A204.1 (cell line): ENCODE data around the gene TRA2A.
"Not testable (repeated sequence)": the region's sequence is repeated elsewhere in the genome, so short reads cannot be mapped to it uniquely, and the experiment has no call there.

Experiments
- FAIRE-seq: peaks from 2 replicates; lab custom pipeline; 2012; peaks lifted over from hg19 to GRCh38; lab: Jason Lieb, UNC

The TRA2A gene

DNA sequence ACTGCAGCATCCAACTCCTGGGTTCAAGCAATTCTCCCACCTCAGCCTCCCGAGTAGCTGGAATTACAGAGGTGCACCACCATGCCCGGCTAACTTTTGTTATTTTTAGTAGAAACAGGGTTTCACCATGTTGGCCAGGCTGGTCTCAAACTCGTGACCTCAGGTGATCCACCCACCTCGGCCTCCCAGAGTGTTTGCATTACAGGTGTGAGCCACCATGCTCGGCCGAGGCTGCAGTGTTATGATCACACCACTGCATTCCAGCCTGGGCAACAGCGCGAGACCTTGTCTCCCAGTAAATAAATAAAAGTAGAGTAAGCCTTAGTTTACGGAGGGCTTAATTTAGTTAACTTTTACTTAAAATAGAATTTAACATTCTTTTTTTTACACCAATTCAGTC, 37.8 kb downstream of the TRA2A start:
- FAIRE-seq = no peak

DNA sequence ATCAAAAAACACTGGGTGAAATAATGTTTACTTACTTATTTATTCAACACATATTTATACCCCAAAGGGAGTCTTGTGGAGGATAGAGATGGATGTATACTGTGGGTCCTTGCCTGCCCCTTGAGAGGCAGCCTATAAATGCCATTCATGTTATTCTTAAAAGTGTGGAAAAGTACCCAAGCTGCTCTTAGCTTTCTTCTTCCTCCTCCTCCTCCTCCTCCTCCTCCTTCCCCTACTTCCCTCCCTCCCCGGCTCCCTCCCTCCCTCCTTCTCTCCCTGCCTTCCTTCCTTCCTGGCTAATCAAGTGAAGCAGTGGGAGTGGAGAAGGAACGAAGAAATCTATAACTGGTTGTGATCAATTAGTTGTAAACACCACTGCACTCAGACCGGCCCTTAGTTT, 40.3 kb downstream of the TRA2A start:
- FAIRE-seq = no peak

DNA sequence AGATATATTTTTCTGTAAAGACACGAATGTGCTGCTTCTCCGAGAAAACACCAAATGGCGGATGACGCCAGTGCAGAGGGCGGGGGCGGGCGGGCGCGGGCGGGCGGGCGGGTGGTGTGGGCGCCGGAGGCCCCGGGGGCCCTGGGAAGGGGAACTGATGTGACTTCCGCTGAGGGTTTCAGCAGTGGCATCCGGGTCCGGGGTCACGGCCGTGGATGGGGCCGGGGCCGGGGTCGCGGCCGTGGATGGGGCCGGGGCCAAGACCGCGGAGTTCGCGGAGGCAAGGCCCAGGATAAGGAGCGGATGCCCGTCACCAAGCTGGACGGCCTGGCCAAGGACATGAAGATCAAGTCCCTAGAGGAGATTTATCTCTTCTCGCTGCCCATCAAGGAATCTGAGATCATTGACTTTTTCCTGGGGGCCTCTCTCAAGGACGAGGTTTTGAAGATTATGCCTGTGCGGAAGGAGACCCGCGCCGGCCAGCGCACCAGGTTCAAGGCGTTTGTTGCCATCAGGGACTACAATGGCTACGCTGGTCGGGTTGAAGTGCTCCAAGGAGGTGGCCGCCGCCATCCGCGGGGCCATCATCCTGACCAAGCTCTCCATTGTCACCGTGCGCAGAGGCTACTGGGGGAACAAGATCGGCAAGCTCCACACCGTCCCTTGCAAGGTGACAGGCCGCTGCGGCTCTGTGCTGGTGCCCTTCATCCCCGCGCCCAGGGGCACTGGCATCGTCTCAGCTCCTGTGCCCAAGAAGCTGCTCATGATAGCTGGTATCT, 41.2 kb downstream of the TRA2A start:
- FAIRE-seq = no peak

DNA sequence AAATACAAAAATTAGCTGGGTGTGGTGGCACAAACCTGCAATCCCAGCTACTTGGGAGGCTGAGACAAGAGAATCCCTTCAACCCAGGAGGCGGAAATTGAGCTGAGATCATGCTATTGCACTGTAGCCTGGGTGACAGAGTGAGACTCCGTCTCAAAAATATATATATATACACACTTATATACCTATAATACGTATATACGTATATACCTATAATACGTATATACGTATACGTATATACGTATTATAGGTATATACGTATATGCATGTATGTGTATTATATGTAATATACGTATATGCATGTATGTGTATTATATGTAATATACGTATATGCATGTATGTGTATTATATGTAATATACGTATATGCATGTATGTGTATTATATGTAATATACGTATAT, 43.1 kb downstream of the TRA2A start:
- FAIRE-seq = not testable (repeated sequence)

GRCh38 chr7:23487670-23488069, 44.1 kb downstream of the TRA2A start:
- FAIRE-seq = no peak

DNA sequence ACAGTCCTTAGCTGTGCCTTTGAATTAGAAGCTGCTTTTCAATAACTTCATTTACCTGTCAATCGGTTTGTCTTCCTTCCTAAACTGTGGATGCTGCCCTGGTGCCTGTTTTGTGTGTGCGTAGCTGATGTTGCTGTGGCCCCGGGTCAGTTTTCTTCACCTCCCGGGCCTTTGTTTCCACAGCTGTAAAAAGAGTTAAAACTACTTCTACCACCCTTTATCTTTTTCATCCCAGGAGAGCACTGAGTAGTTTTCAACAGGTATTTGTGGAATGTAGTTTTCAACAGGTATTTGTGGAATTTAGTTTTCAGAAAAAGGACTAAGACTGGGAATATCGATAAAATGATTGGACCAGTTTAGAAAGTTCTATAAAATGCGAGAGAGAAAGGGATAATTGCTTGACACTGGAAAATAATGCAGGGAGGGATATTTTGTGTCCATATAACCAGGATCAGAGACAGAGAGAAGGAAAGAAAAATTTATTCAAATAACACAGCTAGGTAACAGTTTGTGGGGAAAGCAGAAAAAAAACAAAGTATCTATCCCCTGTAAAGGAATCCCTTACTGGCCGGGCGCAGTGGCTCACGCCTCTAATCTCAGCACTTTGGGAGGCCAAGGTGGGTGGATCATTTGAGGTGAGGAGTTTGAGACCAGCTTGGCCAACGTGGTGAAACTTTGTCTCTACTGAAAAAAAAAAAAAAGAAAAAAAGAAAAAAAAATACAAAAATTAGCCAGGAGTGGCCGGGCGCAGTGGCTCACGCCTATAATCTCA, 45.6 kb downstream of the TRA2A start:
- FAIRE-seq = no peak

DNA sequence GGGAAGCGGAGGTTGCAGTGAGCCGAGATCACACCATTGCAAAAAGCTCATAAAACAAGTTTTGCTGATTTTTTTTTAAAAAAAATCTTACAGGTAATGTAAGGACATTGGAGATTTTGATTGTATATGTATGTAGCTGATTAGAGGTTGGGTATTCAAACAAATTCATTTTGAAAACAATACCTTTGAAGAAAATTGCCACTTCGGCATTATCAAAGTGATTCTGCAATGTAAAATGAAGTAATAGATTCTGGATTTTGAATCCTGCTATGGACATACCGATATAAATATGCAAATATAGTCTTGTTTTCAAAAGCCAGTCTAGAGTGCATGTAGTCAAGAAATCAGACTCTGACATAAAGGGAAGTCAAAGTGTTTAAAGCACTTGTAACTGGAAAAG, 49.1 kb downstream of the TRA2A start:
- no peak for FAIRE-seq

DNA sequence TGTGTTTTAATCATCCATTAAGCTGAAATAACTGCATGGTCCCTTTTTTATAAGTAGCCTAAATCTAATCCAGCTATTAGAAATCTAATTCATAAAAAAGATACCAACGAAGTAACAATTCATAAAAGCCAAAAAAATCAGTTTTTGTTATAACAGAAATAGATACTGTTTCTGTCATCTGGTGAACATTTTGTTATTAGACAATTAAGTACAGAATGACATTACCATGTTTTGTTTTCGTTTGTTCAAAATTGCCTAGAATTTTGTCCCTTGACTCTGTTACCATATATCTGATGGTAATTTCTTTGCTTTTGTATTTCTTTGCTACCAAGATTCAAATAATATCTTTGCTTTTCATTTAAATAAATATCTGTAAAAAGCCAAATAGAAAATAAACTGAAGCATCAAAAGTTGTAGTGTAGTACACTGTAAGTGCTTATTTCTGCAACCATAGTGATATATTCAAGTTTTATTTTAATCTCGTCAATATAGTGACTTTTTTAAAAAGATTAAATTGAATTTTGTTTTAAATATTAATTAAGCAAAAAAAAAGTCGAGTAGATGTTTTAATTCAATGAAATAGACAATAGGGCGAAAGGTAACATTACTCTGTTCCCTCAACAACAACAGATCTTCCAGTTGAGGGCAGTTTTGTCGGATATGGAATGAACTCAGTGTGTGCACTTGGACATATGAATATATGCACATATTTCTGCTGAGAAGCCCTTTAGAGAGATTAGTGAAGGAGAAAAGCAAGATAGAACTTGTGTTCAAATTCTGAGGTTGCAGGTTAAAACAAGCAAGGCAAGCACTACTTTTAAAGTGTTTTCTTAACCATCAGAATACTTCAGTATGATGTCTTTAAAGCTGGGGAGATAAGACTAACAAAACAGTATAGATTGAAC, 53.6 kb downstream of the TRA2A start:
- FAIRE-seq = no peak

GRCh38 chr7:23477157-23477499, 54.7 kb downstream of the TRA2A start:
- no peak for FAIRE-seq

GRCh38 chr7:23476286-23477156, 55.3 kb downstream of the TRA2A start:
- no peak for FAIRE-seq

- FAIRE-seq = no peak
These were observed 56.3 kb downstream of the TRA2A start for GRCh38 chr7:23475576-23475839.

DNA sequence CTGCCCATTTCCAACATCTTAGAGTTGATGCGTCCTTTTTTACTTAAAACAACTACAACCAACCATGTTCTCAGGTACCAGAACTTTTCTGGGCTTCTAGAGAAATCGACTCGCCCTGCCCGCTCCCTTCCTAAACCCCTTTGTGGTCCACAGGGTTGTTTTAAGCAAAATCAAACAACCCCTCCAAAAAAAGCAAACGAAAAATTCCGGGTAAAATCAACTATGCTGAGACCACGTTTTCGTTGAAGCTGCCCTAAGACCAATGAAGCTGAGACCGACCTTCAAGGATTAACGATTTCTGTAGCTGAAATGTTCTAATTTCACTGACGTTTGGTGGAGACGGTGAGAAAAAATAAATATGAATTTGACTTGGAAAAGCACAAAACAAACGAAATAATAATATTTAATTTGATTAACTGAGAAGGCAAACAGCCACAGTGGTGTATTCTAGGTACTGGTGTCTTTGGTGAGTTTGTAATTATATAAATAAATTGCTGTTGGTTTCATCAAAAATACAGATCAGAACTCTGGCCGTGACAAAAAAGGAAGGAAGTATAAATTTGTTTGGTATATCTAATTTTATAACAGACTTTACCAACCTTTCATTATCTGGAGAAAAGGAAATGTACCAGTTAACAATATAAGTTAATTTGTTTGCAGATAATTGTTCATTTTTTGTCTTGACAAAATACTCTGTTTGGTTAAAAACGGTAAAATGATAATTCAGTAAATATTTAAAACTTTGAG, 56.8 kb downstream of the TRA2A start:
- FAIRE-seq = no peak

DNA sequence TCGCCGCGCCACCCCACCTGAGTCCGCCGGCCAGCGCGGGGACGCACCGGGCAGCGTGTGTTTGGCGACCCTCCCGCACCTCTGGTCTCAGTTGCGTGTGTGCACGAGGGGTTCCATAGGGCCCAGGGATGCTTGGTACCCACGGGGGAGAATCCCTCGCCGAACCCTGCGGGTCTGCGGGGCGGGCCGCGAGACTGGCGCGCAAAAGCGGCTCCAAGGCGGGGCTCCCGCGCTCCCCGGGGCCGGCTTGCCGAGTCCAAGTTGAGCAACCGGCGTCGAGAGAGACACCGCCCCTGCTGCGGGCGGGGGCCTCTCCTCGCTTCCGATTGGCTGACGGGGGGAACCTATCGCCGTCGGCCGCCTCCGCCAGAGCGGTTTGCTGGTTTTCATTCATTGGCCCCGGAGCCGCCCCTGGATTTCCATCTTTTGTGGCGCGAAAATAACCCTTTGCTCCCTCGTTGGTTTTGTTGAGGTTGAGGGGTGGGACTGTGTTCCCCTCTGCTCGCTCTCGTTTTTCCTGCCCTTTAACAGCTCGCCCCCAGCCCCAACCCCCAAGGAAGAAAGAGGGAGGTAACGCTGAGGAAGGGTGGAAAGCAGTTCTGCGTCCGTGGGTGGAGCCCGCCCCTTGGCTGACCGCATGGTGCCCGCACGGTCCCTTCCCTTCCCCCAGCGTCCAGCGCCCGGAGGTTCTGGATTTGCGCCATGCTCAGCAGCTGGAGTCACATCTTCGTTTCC, 57.5 kb downstream of the TRA2A start:
- FAIRE-seq = no peak

DNA sequence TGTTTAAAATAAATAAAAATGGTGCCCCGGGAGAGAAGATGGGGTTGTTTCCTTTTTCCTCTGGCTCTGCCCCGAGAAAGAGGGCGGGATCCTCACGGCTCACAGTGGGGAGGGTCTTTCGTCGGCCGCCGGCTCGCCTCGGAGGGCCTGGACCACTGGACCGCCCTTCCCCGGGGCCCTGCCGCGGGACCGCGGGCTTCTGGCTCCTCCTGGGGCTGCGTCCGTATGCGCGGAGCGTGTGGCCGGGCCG, 58.0 kb downstream of the TRA2A start:
- no peak for FAIRE-seq

DNA sequence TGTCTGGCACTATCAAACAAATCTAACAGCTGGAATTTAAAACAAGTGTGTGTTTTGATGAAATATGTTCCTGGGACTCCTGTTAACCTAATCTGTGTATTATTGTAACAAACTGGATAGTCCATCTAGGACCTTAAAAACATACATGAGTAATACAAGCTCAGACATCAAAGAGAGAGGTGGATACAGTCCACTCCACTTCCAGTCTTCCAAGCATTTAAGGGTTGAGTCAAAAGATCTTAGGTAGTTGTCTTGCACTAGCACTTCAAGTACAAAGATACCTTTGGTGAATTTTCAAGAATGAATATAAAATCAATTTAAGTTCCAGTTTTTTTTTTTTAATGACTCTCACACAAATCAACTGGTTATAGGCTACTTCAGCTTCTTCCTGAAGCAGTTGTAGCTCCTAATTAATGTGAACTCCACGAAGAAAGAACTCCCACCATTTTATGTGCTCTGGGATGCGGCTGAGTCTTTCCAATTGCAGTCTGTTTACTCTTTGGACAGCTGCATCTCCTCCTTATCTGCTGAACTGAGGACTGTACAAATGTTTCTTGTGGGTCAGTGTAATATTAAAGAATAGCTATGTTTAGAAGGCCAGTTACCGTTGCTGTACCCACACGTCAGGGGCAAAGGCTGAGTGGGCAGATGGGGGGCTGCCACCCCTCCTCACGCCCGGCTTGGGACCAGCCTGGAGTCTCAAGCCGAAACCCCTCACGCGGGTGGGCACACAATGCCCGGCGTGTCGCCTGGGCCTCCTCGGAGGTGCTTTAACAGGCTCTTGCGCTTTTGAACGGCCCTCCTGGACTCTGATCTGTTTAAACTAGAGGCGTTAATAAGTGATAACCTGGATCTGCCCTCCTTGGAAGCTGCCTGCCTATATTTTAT, 58.6 kb downstream of the TRA2A start:
- FAIRE-seq = no peak

- FAIRE-seq = no peak
These were observed 59.2 kb downstream of the TRA2A start for GRCh38 chr7:23472556-23472955.

DNA sequence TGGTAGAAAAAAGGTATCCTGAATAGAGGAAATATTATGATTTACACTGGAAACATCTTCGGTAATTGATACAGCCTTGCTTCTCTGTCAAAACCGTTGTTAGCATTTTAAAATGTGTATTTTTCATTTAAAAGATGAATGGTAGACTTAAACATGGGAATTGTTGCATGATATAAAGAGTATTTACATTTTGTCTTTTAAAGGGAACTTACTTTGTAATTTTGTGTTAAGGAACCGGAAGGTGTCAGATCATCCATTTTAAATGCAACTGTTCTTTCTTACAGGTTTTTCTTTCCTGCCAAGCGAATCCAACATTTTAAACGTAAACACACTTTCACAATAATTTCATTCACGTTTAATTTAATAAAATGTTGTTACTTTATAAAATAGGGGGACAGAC, 59.7 kb downstream of the TRA2A start:
- no peak for FAIRE-seq

DNA sequence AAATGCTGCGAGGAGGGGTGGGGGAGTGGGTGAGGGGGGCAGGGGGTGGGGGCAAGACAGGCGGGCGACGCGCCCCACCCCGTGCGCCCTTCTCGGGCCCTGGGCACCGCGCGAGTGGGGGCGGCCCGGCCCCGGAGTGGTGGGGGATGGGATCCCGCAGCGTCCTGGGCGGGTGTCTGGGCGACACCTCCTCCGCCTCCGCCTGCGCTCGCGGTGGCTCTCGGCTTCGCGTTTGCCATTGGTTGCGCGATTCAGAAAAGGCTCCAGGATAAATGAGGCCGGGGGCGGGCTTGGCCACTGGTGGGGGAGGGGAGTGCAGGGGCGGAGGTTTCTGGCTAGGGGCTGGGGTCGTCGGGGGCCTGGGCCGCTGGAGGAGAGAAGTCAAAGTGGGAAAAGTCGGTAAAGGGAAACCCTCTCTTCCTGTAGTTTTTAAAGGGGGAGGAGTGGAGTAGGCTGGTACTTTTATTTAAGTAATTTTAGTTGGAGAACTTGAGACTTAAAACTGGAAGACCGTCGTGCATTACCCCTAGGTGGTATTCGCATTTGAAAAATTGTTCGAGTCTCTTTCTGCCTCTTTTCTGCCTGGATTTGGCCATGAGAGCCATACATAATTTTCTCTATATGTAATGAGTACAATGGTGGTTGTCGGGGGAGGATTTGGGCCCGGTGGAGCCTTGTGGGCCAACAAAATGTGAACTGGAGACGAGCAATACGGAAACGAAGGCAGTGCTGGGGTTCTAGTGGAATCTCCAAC, 60.5 kb downstream of the TRA2A start:
- no peak for FAIRE-seq
